Suprapubic skin (tissue), 4 donors: ENCODE data around the gene MDFIC. TPM values are rescaled to one million over a fixed set of nuclear protein-coding genes. Genes with fewer than 3 reads are reported as not detected.

Experiments used
- DNase-seq, 2 donors: peaks; one replicate each; pipeline ENCODE4 v3.0.0-alpha.2; 2019; ENCODE audit warnings: low spot score in 2 of 2
- H3K27ac ChIP-seq: fragments of 200-600 bp; sonication (generic); one replicate; pipeline ENCODE4 v1.5.1; 2019
- H3K27me3 ChIP-seq: fragments of 200-600 bp; sonication (generic); one replicate; pipeline ENCODE4 v1.5.1; 2019
- H3K36me3 ChIP-seq: fragments of 200-600 bp; sonication (generic); one replicate; pipeline ENCODE4 v1.5.1; 2019
- H3K4me1 ChIP-seq: fragments of 200-600 bp; sonication (generic); one replicate; pipeline ENCODE4 v1.5.1; 2019
- H3K4me3 ChIP-seq: fragments of 200-600 bp; sonication (generic); one replicate; pipeline ENCODE4 v1.5.1; 2019; ENCODE audit warnings: mild to moderate bottlenecking
- H3K9me3 ChIP-seq: fragments of 200-600 bp; sonication (generic); one replicate; pipeline ENCODE4 v1.5.1; 2019
- EP300 ChIP-seq: sonication (generic); formaldehyde crosslinking; IDR thresholded peaks from one replicate; pipeline ENCODE4 v1.6.1; 2017; ENCODE audit warnings: antibody characterized with exemption
- POLR2A ChIP-seq, 2 donors: fragments of 450-650 bp; IDR thresholded peaks; one replicate each; pipeline ENCODE4 v1.6.1; 2017; ENCODE audit warnings: antibody characterized with exemption in 2 of 2, mild to moderate bottlenecking in 2 of 2, moderate library complexity in 2 of 2
- POLR2AphosphoS5 ChIP-seq, 3 donors: sonication (generic); formaldehyde crosslinking; IDR thresholded peaks; one replicate each; pipeline ENCODE4 v1.6.1; 2017; ENCODE audit warnings: antibody characterized with exemption in 3 of 3
- WGBS: methylation state at CpG from one replicate; pipeline ENCODE4 v1.1.5; 2018; 5-methylcytosine and 5-hydroxymethylcytosine counted together
- total RNA-seq, 4 donors: library from RNA; depleted of rRNA; stranded (reverse); fragments of >200 nt; gene quantifications; one replicate each; pipeline ENCODE4 v1.1.0, GENCODE V29; 2016
- TF ChIP-seq, protein P1 (sequence below), 2 donors: fragments of 200-600 bp in 1 of 2; fragments of 450-650 bp in 1 of 2; sonication (generic) in 1 of 2; IDR thresholded peaks; one replicate each; pipeline ENCODE4 v1.5.1; 2016 to 2019; ENCODE audit warnings: antibody characterized with exemption in 2 of 2, mild to moderate bottlenecking in 1 of 2, moderate library complexity in 1 of 2

The MDFIC gene
- total RNA-seq, 4 donors from 2014 or later: 15.7 to 37.8 (median 28.1) TPM

DNA sequence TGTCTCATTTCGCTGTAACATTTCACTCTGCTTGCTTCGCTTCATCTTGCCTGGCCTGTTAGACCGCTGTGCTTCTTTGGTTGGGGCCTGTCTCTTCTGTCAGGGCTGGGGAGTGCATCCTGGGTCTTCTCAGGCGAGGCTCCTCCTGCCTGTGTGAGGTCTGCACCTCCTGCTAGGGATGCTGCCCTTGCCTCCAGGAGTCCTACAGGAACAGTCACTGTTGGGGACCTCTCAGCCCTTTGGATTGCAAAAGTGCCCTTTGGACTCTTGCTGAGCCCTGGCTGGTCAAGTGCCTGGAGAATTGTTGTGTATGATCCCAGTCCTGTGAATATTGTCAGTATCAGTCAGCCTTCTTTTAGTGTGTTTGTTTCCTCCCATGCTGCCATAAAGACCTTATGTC, 84.1 kb downstream of the MDFIC start:
- no peaks in the 10 kb centered on the region for H3K36me3 ChIP-seq
- no peaks in the 10 kb centered on the region for H3K27me3 ChIP-seq
- peaks cover 23% of the 10 kb centered on the region for H3K4me1 ChIP-seq
- H3K4me3 ChIP-seq: no peak overlapping the region
- no peak overlapping the region for H3K27ac ChIP-seq
- no peak for DNase-seq
- no peaks in the 10 kb centered on the region for H3K9me3 ChIP-seq
- WGBS: 93% methylated on average over 4 of the region's 4 CpGs
- TF ChIP-seq POLR2AphosphoS5 (IDR thresholded peaks at IDR 0.05) (no peak), POLR2A (IDR thresholded peaks at IDR 0.05) (no peak), EP300 (no peak)
- TF ChIP-seq, protein P1, sequence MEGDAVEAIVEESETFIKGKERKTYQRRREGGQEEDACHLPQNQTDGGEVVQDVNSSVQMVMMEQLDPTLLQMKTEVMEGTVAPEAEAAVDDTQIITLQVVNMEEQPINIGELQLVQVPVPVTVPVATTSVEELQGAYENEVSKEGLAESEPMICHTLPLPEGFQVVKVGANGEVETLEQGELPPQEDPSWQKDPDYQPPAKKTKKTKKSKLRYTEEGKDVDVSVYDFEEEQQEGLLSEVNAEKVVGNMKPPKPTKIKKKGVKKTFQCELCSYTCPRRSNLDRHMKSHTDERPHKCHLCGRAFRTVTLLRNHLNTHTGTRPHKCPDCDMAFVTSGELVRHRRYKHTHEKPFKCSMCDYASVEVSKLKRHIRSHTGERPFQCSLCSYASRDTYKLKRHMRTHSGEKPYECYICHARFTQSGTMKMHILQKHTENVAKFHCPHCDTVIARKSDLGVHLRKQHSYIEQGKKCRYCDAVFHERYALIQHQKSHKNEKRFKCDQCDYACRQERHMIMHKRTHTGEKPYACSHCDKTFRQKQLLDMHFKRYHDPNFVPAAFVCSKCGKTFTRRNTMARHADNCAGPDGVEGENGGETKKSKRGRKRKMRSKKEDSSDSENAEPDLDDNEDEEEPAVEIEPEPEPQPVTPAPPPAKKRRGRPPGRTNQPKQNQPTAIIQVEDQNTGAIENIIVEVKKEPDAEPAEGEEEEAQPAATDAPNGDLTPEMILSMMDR (IDR thresholded peaks at IDR 0.05): no peak

DNA sequence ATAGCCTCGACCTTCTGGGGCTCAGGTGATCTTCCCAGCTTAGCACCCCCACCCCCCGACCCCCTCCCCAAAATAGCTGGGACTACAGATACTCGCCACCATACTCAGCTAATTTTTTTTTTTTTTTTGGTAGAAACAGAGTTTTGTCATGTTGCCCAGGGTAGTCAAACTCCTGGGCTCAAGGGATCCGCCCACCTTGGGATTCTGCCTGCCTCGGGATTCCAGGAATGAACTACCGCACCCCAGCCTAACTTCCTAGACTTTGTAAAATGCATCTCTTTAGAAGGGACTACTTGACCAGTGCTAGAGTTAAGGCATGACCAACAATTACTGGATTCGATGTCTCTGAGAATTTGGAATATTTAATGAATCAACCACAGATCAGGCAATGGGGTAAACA, 85.9 kb downstream of the MDFIC start:
- H3K9me3 ChIP-seq: no peaks in the 10 kb centered on the region
- peaks cover 23% of the 10 kb centered on the region for H3K4me1 ChIP-seq
- TF ChIP-seq EP300 (no peak), POLR2A (IDR thresholded peaks at IDR 0.05) (no peak), POLR2AphosphoS5 (IDR thresholded peaks at IDR 0.05) (no peak)
- TF ChIP-seq, protein P1 (IDR thresholded peaks at IDR 0.05): no peak
- 92% methylated on average over 7 of the region's 7 CpGs for WGBS
- H3K27ac ChIP-seq: no peak overlapping the region
- H3K36me3 ChIP-seq: no peaks in the 10 kb centered on the region
- H3K4me3 ChIP-seq: no peak overlapping the region
- H3K27me3 ChIP-seq: no peaks in the 10 kb centered on the region
- DNase-seq: no peak

DNA sequence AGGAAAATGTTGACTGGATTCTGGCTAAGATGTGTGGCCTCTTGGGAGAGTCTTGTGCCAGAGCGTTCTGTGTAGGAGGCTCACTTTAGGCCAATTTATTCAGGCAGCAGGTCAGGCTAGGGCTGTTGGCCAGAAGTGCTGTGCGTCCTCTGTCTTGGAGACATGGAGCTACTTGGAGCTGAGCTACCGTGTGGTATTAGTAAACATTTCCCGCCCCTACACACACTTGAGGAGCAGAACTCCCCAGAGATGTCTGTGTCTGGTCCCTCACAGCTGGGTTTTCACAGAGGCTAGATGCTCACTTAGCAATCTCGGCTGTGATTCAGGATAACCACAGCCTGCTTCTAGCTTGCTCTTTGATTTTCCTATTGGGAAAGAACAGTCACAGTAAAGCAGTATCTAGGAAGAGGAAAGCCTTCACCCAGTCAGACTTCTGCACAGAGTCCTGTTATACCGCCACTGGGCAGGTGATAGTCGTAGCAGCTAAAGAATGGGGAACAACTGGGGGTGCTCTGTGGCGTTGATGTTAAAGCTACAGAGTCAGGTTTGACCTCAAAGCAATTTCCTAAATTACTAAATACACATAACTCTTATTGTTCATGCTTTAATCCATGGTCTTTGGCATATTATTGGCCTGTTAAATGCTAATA, 86.7 kb downstream of the MDFIC start:
- Histone ChIP-seq H3K9me3 (no peaks in the 10 kb centered on the region), H3K27ac (no peak overlapping the region), H3K4me3 (no peak overlapping the region), H3K36me3 (no peaks in the 10 kb centered on the region), H3K4me1 (peaks cover 23% of the 10 kb centered on the region), H3K27me3 (no peaks in the 10 kb centered on the region)
- peak in 1 of 2 donors; percentile 68 for DNase-seq
- TF ChIP-seq POLR2AphosphoS5 (IDR thresholded peaks at IDR 0.05) (no peak), POLR2A (IDR thresholded peaks at IDR 0.05) (no peak), EP300 (no peak)
- TF ChIP-seq, protein P1 (IDR thresholded peaks at IDR 0.05): no peak
- WGBS: 54% methylated on average over 7 of the region's 8 CpGs

DNA sequence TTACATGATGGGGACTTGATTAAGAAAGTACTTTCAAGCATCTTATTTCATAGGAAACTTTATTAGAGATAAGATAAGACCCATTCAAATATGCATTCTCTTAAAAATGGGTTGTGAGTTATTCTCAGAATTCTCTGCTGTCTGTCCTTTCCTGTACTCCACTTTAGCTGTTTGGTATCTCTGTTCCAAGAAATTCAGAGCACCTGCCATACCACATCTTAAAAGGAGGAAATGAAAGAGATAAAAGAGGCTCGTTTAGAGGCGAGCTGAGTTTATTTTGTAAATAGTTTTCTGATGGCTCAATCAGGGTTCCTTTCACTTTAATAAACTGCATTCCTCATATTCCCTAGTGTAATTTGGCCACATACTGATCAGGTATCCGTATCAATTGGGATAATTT, 87.2 kb downstream of the MDFIC start:
- peaks cover 23% of the 10 kb centered on the region for H3K4me1 ChIP-seq
- H3K36me3 ChIP-seq: no peaks in the 10 kb centered on the region
- H3K9me3 ChIP-seq: no peaks in the 10 kb centered on the region
- TF ChIP-seq POLR2A (IDR thresholded peaks at IDR 0.05) (no peak), EP300 (no peak), POLR2AphosphoS5 (IDR thresholded peaks at IDR 0.05) (no peak)
- TF ChIP-seq, protein P1 (IDR thresholded peaks at IDR 0.05): no peak
- H3K27me3 ChIP-seq: no peaks in the 10 kb centered on the region
- H3K27ac ChIP-seq: no peak overlapping the region
- H3K4me3 ChIP-seq: no peak overlapping the region
- WGBS: 38% methylated on average over 3 of the region's 3 CpGs
- DNase-seq: no peak

DNA sequence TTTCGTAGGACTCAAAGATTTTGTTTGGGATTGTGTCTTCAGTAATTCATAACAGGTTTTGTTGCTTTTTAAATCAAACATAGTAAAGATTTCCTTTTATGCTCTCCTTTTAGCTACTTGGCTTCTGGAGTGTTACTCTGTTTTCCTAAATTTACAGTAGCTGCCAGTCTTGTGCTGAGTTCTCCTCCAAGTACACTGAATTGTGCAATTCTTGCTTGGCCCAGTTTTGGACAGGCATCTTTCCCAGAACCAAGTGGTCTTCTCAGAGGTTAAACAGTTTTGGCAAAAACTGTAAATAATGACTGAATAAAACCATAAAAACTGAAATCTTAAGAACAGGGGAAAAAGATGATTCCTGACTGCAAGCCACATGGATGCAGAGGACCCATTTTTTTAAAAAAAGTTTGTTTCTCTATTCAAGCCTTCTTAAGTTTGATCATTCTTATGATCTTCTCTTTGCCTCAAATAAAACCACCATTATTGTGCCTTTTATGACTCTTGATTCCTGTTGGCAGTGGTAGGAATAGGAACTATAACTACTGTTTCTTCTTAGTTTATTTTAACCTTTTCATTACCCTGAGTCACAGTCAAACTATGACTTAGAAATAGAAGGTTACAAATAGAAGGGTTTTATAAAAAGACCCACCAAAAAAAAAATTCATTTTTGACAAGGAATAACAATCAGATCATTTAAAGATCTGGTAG, 88.0 kb downstream of the MDFIC start:
- H3K9me3 ChIP-seq: no peaks in the 10 kb centered on the region
- WGBS: 52% methylated on average over 1 of the region's 1 CpG
- no peaks in the 10 kb centered on the region for H3K36me3 ChIP-seq
- H3K4me1 ChIP-seq: peaks cover 23% of the 10 kb centered on the region
- H3K4me3 ChIP-seq: no peak overlapping the region
- no peaks in the 10 kb centered on the region for H3K27me3 ChIP-seq
- TF ChIP-seq EP300 (no peak), POLR2AphosphoS5 (IDR thresholded peaks at IDR 0.05) (peak in 1 of 3 donors; percentile 28), POLR2A (IDR thresholded peaks at IDR 0.05) (no peak)
- TF ChIP-seq, protein P1 (IDR thresholded peaks at IDR 0.05): no peak
- DNase-seq: peak in 1 of 2 donors; percentile 62
- H3K27ac ChIP-seq: no peak overlapping the region
